HepG2 (cell line): ENCODE measurements around the gene SEC23IP. TPM values are rescaled to one million over a fixed set of nuclear protein-coding genes. Genes with fewer than 3 reads are reported as not detected.

ENCODE experiments used
- ATAC-seq: fragments of 200-7000 bp; cut with Tn5 transposase; 3 replicates; pipeline ENCODE4 v1.9.1; 2020; ENCODE audit warnings: mild to moderate bottlenecking, moderate library complexity
- BruUV-seq: library from RNA; stranded (reverse); fragments of 400-500 nt; replicated peaks from 2 replicates; lab custom pipeline; 2021; lab: Mats Ljungman, UMichigan
- CTCF ChIA-PET: fragments of 300-600 bp; formaldehyde crosslinking; extraction: SDS; loops from one replicate; lab custom pipeline; 2021; ENCODE audit warnings: low total read pairs, inconsistent platforms, low intra/inter-chr PET ratio; lab: Yijun Ruan, JAX
- POLR2A ChIA-PET: fragments of 350-600 bp; sonication (Branson Sonifier 250); formaldehyde crosslinking; loops from one replicate; lab custom pipeline; 2020; ENCODE audit warnings: antibody characterized with exemption, inconsistent platforms; lab: Yijun Ruan, JAX
- DNase-seq: peaks from one replicate; pipeline ENCODE4 v3.0.0-alpha.2; 2015; ENCODE audit warnings: low spot score
- FAIRE-seq: peaks from 3 replicates; lab custom pipeline; 2011; peaks lifted over from hg19 to GRCh38; lab: Jason Lieb, UNC
- H2AFZ ChIP-seq: one replicate; pipeline ENCODE4 v1.6.1; 2011; ENCODE audit warnings: low read length, inconsistent platforms
- H3K27ac ChIP-seq: fragments of 300-600 bp; 3 replicates; pipeline ENCODE4 v1.8.0; 2011; ENCODE audit warnings: mixed run types, mild to moderate bottlenecking, mixed read lengths, low read length, inconsistent platforms; ENCODE audit not compliant: insufficient read depth; ENCODE audit errors: extremely low read length
- H3K27me3 ChIP-seq, 2 experiments: fragments of 200-600 bp in 1 of 2; 2 replicates in 1 of 2; 3 replicates in 1 of 2; pipeline versions ENCODE4 v1.6.0 to v1.8.0; 2011; ENCODE audit warnings: low read length in 2 of 2, mild to moderate bottlenecking in 2 of 2, moderate library complexity in 2 of 2, inconsistent platforms in 1 of 2; ENCODE audit not compliant: insufficient read depth in 2 of 2, control insufficient read depth in 1 of 2
- H3K36me3 ChIP-seq, 2 experiments: fragments of 200-600 bp in 1 of 2; replicated peaks in 1 of 2; 2 replicates in 1 of 2; 3 replicates in 1 of 2; pipeline versions ENCODE4 v1.5.1 to v1.8.0; 2011; ENCODE audit warnings: low read length in 2 of 2, inconsistent platforms in 1 of 2; ENCODE audit not compliant: insufficient read depth in 2 of 2, control insufficient read depth in 1 of 2
- H3K4me1 ChIP-seq: 2 replicates; pipeline ENCODE4 v1.5.1; 2012; ENCODE audit warnings: low read length, inconsistent platforms; ENCODE audit not compliant: insufficient read depth
- H3K4me2 ChIP-seq: 2 replicates; pipeline ENCODE4 v1.6.0; 2011; ENCODE audit warnings: low read depth, low read length, inconsistent platforms
- H3K4me3 ChIP-seq, 3 experiments: fragments of 200-600 bp in 1 of 3; sonication (generic), shearing (Covaris generic) in 1 of 3; replicated peaks in 1 of 3; 2 replicates each; pipeline ENCODE4 v1.5.1; 2011 to 2016; ENCODE audit warnings: low read length in 3 of 3, inconsistent platforms in 2 of 3, low read depth in 2 of 3, mild to moderate bottlenecking in 2 of 3, control low read depth in 1 of 3, mixed read lengths in 1 of 3; ENCODE audit not compliant: insufficient read depth in 1 of 3
- H3K79me2 ChIP-seq: one replicate; pipeline ENCODE4 v1.6.1; 2011; ENCODE audit warnings: low read length, inconsistent platforms; ENCODE audit not compliant: insufficient read depth
- H3K9ac ChIP-seq: 2 replicates; pipeline ENCODE4 v1.6.0; 2011; ENCODE audit warnings: mild to moderate bottlenecking, low read depth, low read length, inconsistent platforms; ENCODE audit not compliant: insufficient read depth
- H3K9me3 ChIP-seq: 2 replicates; pipeline ENCODE4 v1.5.1; 2012; ENCODE audit warnings: mild to moderate bottlenecking, low read length
- H4K20me1 ChIP-seq: 2 replicates; pipeline ENCODE4 v1.6.0; 2011; ENCODE audit warnings: inconsistent platforms, mild to moderate bottlenecking, low read length, moderate library complexity; ENCODE audit not compliant: insufficient read depth
- ASH2L ChIP-seq: fragments of 300-600, 200-600 bp; sonication (generic); IDR thresholded peaks from 2 replicates; pipeline ENCODE4 v1.7.0; 2017; ENCODE audit warnings: low read depth, mild to moderate bottlenecking, moderate library complexity, mixed read lengths, low read length; ENCODE audit not compliant: insufficient read length
- EEA1 ChIP-seq: sonication (generic); formaldehyde crosslinking; IDR thresholded peaks from 2 replicates; pipeline ENCODE4 v1.5.1; 2020; ENCODE audit warnings: mild to moderate bottlenecking, missing genetic modification reagents, borderline replicate concordance
- FOXA3 ChIP-seq: IDR thresholded peaks from 2 replicates; pipeline ENCODE4 v1.6.1; 2016; ENCODE audit warnings: missing genetic modification reagents, missing compliant biosample characterization
- GFI1 ChIP-seq: sonication (generic); formaldehyde crosslinking; IDR thresholded peaks from 2 replicates; pipeline ENCODE4 v1.5.0; 2020; ENCODE audit warnings: missing genetic modification reagents, mild to moderate bottlenecking, borderline replicate concordance
- MED1 ChIP-seq: sonication (generic); formaldehyde crosslinking; IDR thresholded peaks from 2 replicates; pipeline ENCODE4 v1.4.0; 2020; ENCODE audit warnings: missing genetic modification reagents
- RBM22 ChIP-seq: fragments of 200-400 bp; formaldehyde crosslinking; optimal IDR thresholded peaks from 2 replicates; pipeline ENCODE3; 2017; ENCODE audit warnings: mild to moderate bottlenecking, low read length, moderate library complexity
- SNRNP70 ChIP-seq: fragments of 200-400 bp; formaldehyde crosslinking; IDR thresholded peaks from 2 replicates; pipeline ENCODE4 v1.6.1; 2017; ENCODE audit warnings: mild to moderate bottlenecking, low read depth, low read length, moderate library complexity
- SP5 ChIP-seq: IDR thresholded peaks from 2 replicates; pipeline ENCODE4 v1.6.1; 2016; ENCODE audit warnings: low read depth, borderline replicate concordance
- TBX2 ChIP-seq: sonication (generic); formaldehyde crosslinking; IDR thresholded peaks from 2 replicates; pipeline ENCODE4 v1.5.0; 2020; ENCODE audit warnings: missing genetic modification reagents, mild to moderate bottlenecking, borderline replicate concordance
- ZKSCAN8 ChIP-seq: IDR thresholded peaks from 2 replicates; pipeline ENCODE4 v1.6.1; 2016; ENCODE audit warnings: borderline replicate concordance, missing genetic modification reagents, missing compliant biosample characterization
- ZNF350 ChIP-seq: sonication (generic); formaldehyde crosslinking; IDR thresholded peaks from 2 replicates; pipeline ENCODE4 v1.4.0; 2020; ENCODE audit warnings: mild to moderate bottlenecking, low read depth, missing genetic modification reagents, borderline replicate concordance
- ZNF383 ChIP-seq: sonication (generic); formaldehyde crosslinking; IDR thresholded peaks from 2 replicates; pipeline ENCODE4 v1.4.0; 2020; ENCODE audit warnings: missing genetic modification reagents, mild to moderate bottlenecking, borderline replicate concordance
- ZNF547 ChIP-seq: sonication (generic); formaldehyde crosslinking; IDR thresholded peaks from 2 replicates; pipeline ENCODE4 v1.5.1; 2020; ENCODE audit warnings: mild to moderate bottlenecking, missing genetic modification reagents
- ZNF883 ChIP-seq: sonication (generic); formaldehyde crosslinking; IDR thresholded peaks from 2 replicates; pipeline ENCODE4 v1.5.1; 2020; ENCODE audit warnings: mild to moderate bottlenecking, missing genetic modification reagents; ENCODE audit errors: not compliant biosample characterization
- WGBS: methylation state at CpG from one replicate; pipeline ENCODE4 v1.1.6; 2017; ENCODE audit warnings: low lambda C conversion rate; 5-methylcytosine and 5-hydroxymethylcytosine counted together
- in situ Hi-C: cut with HindIII; loops from 2 replicates; pipeline ENCODE4 v1.10.0; 2017; ENCODE audit warnings: low pct_unique_long_range_greater_than_20kb; ENCODE audit not compliant: extremely low pct_ligation_motif_present
- intact Hi-C: fragments of 100-400 bp; cut with micrococcal nuclease; formaldehyde crosslinking; loops from one replicate; pipeline ENCODE4 v1.10.0; 2022; ENCODE audit not compliant: unreplicated experiment
- polyA plus RNA-seq, 8 experiments: library from polyadenylated mRNA; depleted of rRNA in 3 of 8; stranded (reverse) in 7 of 8; unstranded in 1 of 8; fragments of >200 nt; fragmentation: Illumina TruSeq in 4 of 8; extraction: Trizol in 4 of 8; gene quantifications; 2 replicates each; pipeline versions ENCODE4 v1.2.1 to v1.2.3, GENCODE V29; 2011 to 2016; ENCODE audit warnings: low read depth in 4 of 8, missing spikeins in 1 of 8, mixed read lengths in 1 of 8; ENCODE audit not compliant: insufficient read depth in 1 of 8
- total RNA-seq, 5 experiments: library from RNA; depleted of rRNA; stranded (reverse); fragments of >200 nt; fragmentation: Illumina TruSeq; extraction: Trizol; gene quantifications; 2 replicates each; pipeline ENCODE4 v1.2.3, GENCODE V29; 2016; ENCODE audit warnings: low read depth in 1 of 5
- TF ChIP-seq, protein P1 (sequence below): IDR thresholded peaks from 2 replicates; pipeline ENCODE4 v1.6.1; 2012; ENCODE audit warnings: low read depth, low read length, improper control_type of control experiment
- TF ChIP-seq, protein P2 (sequence below): fragments of 450-650 bp; IDR thresholded peaks from 2 replicates; pipeline ENCODE4 v1.6.1; 2016

The SEC23IP gene
- total and polyA plus RNA-seq, 2 of the 13 experiments (the other 11 are each of a cell fraction or from before 2014, with no cell fraction given): 32.3 to 57.7 TPM

- TF ChIP-seq, protein P1, sequence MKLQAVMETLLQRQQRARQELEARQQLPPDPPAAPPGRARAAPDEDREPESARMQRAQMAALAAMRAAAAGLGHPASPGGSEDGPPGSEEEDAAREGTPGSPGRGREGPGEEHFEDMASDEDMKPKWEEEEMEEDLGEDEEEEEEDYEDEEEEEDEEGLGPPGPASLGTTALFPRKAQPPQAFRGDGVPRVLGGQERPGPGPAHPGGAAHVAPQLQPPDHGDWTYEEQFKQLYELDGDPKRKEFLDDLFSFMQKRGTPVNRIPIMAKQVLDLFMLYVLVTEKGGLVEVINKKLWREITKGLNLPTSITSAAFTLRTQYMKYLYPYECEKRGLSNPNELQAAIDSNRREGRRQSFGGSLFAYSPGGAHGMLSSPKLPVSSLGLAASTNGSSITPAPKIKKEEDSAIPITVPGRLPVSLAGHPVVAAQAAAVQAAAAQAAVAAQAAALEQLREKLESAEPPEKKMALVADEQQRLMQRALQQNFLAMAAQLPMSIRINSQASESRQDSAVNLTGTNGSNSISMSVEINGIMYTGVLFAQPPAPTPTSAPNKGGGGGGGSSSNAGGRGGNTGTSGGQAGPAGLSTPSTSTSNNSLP: peak; percentile 30; the same call in 1 of the 2 replicates
- peak; percentile 18 for TF ChIP-seq ASH2L
- TF ChIP-seq ZKSCAN8 (CRISPR knock-in tag): peak; percentile 61; the same call in 1 of the 2 replicates
- peak; percentile 60; the same call in 1 of the 2 replicates for TF ChIP-seq TBX2 (CRISPR knock-in tag)
Measured at GRCh38 chr10:119896061-119896655, 3.6 kb downstream of the SEC23IP start (continued).

- peaks cover 84% of the 10 kb centered on the region for H3K79me2 ChIP-seq
- H3K4me2 ChIP-seq: peak overlapping the region; percentile 72
- peak; percentile 12; the same call in 1 of the 3 replicates for ATAC-seq
- DNase-seq: peak; percentile 62
- in situ Hi-C loops: no loop called here
- POLR2A ChIA-PET: interaction anchor here (3.0 kb wide), 1 partner anchor 25 kb away, joined by 21 read pairs; the partner anchor contains the start of gene MCMBP
- no peaks in the 10 kb centered on the region; a peak in 1 of 5 replicates for H3K27me3 ChIP-seq
- H3K4me1 ChIP-seq: peaks cover 70% of the 10 kb centered on the region
- H3K9ac ChIP-seq: peak overlapping the region; percentile 14; the same call in 1 of the 2 replicates
- intact Hi-C loops: no loop called here
- no TSS peak for BruUV-seq
- WGBS: 33% methylated on average over 9 of the region's 9 CpGs
- FAIRE-seq: no peak
- no peak overlapping the region for H2AFZ ChIP-seq
- H3K4me3 ChIP-seq: peak overlapping the region in 2 of 3 experiments; percentile 14 to 43; a peak in 4 of 6 replicates
- H3K27ac ChIP-seq: peak overlapping the region; percentile 69
- H3K36me3 ChIP-seq: peaks cover 9 to 18% of the 10 kb centered on the region in 2 experiments
- CTCF ChIA-PET: no interaction called here
- no peaks in the 10 kb centered on the region for H3K9me3 ChIP-seq
- peaks cover 16% of the 10 kb centered on the region for H4K20me1 ChIP-seq
- TF ChIP-seq ZNF350 (CRISPR knock-in tag) (no peak), EEA1 (CRISPR knock-in tag) (no peak), ZNF883 (CRISPR knock-in tag) (no peak), MED1 (CRISPR knock-in tag) (no peak), FOXA3 (CRISPR knock-in tag) (peak; percentile 24; the same call in 1 of the 2 replicates), ZNF383 (CRISPR knock-in tag) (no peak), RBM22 (no peak), SNRNP70 (no peak), SP5 (0 out of 2 replicates have a peak, but pooled peaks have one; percentile 11), ZNF547 (CRISPR knock-in tag) (no peak), GFI1 (CRISPR knock-in tag) (peak; percentile 24; the same call in 1 of the 2 replicates)
- TF ChIP-seq, protein P2, sequence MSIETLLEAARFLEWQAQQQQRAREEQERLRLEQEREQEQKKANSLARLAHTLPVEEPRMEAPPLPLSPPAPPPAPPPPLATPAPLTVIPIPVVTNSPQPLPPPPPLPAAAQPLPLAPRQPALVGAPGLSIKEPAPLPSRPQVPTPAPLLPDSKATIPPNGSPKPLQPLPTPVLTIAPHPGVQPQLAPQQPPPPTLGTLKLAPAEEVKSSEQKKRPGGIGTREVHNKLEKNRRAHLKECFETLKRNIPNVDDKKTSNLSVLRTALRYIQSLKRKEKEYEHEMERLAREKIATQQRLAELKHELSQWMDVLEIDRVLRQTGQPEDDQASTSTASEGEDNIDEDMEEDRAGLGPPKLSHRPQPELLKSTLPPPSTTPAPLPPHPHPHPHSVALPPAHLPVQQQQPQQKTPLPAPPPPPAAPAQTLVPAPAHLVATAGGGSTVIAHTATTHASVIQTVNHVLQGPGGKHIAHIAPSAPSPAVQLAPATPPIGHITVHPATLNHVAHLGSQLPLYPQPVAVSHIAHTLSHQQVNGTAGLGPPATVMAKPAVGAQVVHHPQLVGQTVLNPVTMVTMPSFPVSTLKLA: peak; percentile 9; the same call in 1 of the 2 replicates
Measured at GRCh38 chr10:119896937-119897770, 4.6 kb downstream of the SEC23IP start.
